Esophagus squamous epithelium (tissue), 4 donors: ENCODE data around the gene SRRM2.

Source experiments
- POLR2A ChIP-seq, 4 donors: fragments of 450-650 bp; IDR thresholded peaks; one replicate each; pipeline ENCODE4 v1.6.1; 2017; ENCODE audit warnings: antibody characterized with exemption in 4 of 4, mild to moderate bottlenecking in 4 of 4, moderate library complexity in 3 of 4
- TF ChIP-seq, protein P1 (sequence below), 6 experiments: fragments of 450-650 bp in 4 of 6; fragments of 200-600 bp in 2 of 6; sonication (generic) in 2 of 6; IDR thresholded peaks; one replicate each; pipeline ENCODE4 v1.5.1; 2016 to 2019; ENCODE audit warnings: antibody characterized with exemption in 6 of 6, mild to moderate bottlenecking in 4 of 6, moderate library complexity in 4 of 6

DNA sequence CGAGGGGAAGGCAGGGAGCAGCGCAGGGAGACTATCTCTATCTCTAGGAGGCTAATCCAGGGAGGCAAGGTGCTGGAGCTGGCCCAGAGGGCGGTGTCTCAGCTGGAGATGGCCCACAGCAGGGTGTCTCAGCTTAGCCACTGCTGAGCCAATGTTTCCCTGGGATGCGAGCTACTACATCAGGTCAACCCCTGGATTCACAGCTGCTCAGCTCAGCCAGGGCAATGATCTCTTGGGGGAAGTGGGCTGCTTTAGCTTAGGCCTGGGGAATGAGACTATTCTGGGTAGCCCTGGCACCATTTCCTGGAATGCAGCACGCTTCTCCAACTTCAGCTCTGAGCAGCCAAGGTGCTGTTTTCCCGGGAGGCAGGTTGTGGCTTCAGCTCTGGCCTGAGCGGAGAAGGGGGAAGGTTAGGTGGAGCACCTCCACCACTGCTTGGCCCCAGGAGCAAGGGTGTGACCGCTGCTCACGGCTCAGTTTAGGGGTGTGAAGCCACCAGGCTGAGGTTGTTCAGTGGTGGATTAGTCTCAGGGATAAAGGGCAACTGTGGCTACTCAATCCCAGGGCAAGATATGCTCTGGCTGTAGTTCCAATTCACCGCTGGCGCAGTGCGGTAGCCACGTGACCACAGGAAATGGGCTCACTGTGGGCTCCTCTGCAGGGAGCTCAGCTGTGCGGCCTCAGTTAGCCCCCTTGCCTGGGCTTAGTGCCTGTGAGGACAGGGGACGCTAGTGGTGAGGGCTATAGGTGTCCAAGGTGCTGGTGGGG, 59.4 kb downstream of the SRRM2 start:
- TF ChIP-seq, protein P1, sequence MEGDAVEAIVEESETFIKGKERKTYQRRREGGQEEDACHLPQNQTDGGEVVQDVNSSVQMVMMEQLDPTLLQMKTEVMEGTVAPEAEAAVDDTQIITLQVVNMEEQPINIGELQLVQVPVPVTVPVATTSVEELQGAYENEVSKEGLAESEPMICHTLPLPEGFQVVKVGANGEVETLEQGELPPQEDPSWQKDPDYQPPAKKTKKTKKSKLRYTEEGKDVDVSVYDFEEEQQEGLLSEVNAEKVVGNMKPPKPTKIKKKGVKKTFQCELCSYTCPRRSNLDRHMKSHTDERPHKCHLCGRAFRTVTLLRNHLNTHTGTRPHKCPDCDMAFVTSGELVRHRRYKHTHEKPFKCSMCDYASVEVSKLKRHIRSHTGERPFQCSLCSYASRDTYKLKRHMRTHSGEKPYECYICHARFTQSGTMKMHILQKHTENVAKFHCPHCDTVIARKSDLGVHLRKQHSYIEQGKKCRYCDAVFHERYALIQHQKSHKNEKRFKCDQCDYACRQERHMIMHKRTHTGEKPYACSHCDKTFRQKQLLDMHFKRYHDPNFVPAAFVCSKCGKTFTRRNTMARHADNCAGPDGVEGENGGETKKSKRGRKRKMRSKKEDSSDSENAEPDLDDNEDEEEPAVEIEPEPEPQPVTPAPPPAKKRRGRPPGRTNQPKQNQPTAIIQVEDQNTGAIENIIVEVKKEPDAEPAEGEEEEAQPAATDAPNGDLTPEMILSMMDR (IDR thresholded peaks at IDR 0.05), result no peak
- no peak for TF ChIP-seq POLR2A (IDR thresholded peaks at IDR 0.05)
